H1 (cell line): ENCODE measurements around the gene SNAP47. TPM values are rescaled to one million over a fixed set of nuclear protein-coding genes. Genes with fewer than 3 reads are reported as not detected.

Source experiments
- CTCF ChIA-PET: fragments of 300-600 bp; sonication (Branson Sonifier 250); formaldehyde crosslinking; loops from one replicate; lab custom pipeline; 2021; ENCODE audit not compliant: partially characterized antibody; lab: Charles Lee
- POLR2A ChIA-PET: fragments of 300-600 bp; sonication (Branson Sonifier 250); formaldehyde crosslinking; loops from one replicate; lab custom pipeline; 2021; ENCODE audit warnings: inconsistent platforms; ENCODE audit not compliant: partially characterized antibody; lab: Charles Lee
- DNase-seq, 2 experiments: peaks; one replicate each; pipeline versions ENCODE4 v3.0.0 to v3.0.0-alpha.2; 2010 to 2022; ENCODE audit warnings: low spot score in 2 of 2, low read depth in 1 of 2, mixed read lengths in 1 of 2
- FAIRE-seq: peaks from 2 replicates; lab custom pipeline; 2011; peaks lifted over from hg19 to GRCh38; lab: Jason Lieb, UNC
- H2AFZ ChIP-seq: 2 replicates; pipeline ENCODE4 v1.8.1; 2012; ENCODE audit warnings: low read length, inconsistent platforms
- H2AK5ac ChIP-seq: 2 replicates; pipeline ENCODE4 v1.6.1; 2013; ENCODE audit warnings: low read depth, low read length
- H2BK120ac ChIP-seq: replicated peaks from 2 replicates; pipeline ENCODE3; 2013; ENCODE audit warnings: low read depth, low read length, inconsistent platforms
- H2BK12ac ChIP-seq: 2 replicates; pipeline ENCODE4 v1.6.1; 2013; ENCODE audit warnings: low read depth, low read length
- H2BK15ac ChIP-seq: 2 replicates; pipeline ENCODE4 v1.6.1; 2013; ENCODE audit warnings: low read length
- H2BK20ac ChIP-seq: 2 replicates; pipeline ENCODE4 v1.6.1; 2013; ENCODE audit warnings: low read length
- H2BK5ac ChIP-seq: 2 replicates; pipeline ENCODE4 v1.6.1; 2013; ENCODE audit warnings: low read depth, low read length
- H3K14ac ChIP-seq: 2 replicates; pipeline ENCODE4 v1.6.1; 2013; ENCODE audit warnings: inconsistent platforms; ENCODE audit not compliant: insufficient read length
- H3K18ac ChIP-seq: 2 replicates; pipeline ENCODE4 v1.6.1; 2013; ENCODE audit warnings: low read length; ENCODE audit errors: extremely low read depth
- H3K23ac ChIP-seq: 2 replicates; pipeline ENCODE4 v1.6.1; 2013; ENCODE audit warnings: inconsistent platforms; ENCODE audit not compliant: insufficient read length
- H3K23me2 ChIP-seq: 2 replicates; pipeline ENCODE4 v1.6.1; 2013; ENCODE audit warnings: low read depth, low read length
- H3K27ac ChIP-seq: 2 replicates; pipeline ENCODE4 v1.6.1; 2011; ENCODE audit warnings: low read depth, low read length, inconsistent platforms
- H3K27me3 ChIP-seq, 4 experiments: replicated peaks in 1 of 4; 1 replicate in 1 of 4; 2 replicates in 3 of 4; pipeline versions ENCODE4 v1.6.1 to v1.8.1; 2011 to 2013; ENCODE audit warnings: low read length in 3 of 4, mild to moderate bottlenecking in 3 of 4, inconsistent platforms in 2 of 4, mixed read lengths in 2 of 4, moderate library complexity in 1 of 4; ENCODE audit not compliant: control insufficient read depth in 3 of 4, insufficient read depth in 3 of 4; ENCODE audit errors: extremely low read depth in 1 of 4
- H3K36me3 ChIP-seq, 4 experiments: 2 replicates each; pipeline versions ENCODE4 v1.6.1 to v1.8.1; 2011 to 2013; ENCODE audit warnings: mild to moderate bottlenecking in 4 of 4, low read length in 3 of 4, moderate library complexity in 2 of 4, control low read depth in 1 of 4, inconsistent platforms in 1 of 4; ENCODE audit not compliant: insufficient read depth in 4 of 4, control insufficient read depth in 2 of 4
- H3K4ac ChIP-seq: replicated peaks from 2 replicates; pipeline ENCODE3; 2013; ENCODE audit warnings: low read length, low read depth, mixed read lengths, inconsistent platforms; ENCODE audit not compliant: insufficient read length
- H3K4me1 ChIP-seq, 4 experiments: replicated peaks in 1 of 4; 1 replicate in 1 of 4; 2 replicates in 3 of 4; pipeline versions ENCODE4 v1.6.1 to v1.8.1; 2011 to 2013; ENCODE audit warnings: low read length in 3 of 4, inconsistent platforms in 2 of 4, mixed read lengths in 1 of 4; ENCODE audit not compliant: insufficient read depth in 4 of 4, control insufficient read depth in 3 of 4
- H3K4me2 ChIP-seq, 2 experiments: 2 replicates each; pipeline versions ENCODE4 v1.6.1 to v1.8.1; 2011 to 2013; ENCODE audit warnings: low read depth in 2 of 2, low read length in 2 of 2, control low read depth in 1 of 2, inconsistent platforms in 1 of 2, mild to moderate bottlenecking in 1 of 2; ENCODE audit not compliant: insufficient read depth in 1 of 2
- H3K4me3 ChIP-seq, 4 experiments: fragments of 200-600, 300-600 bp in 1 of 4; sonication (generic), shearing (Covaris generic), sonication (Bioruptor Twin) in 1 of 4; 2 replicates each; pipeline versions ENCODE4 v1.5.1 to v1.8.1; 2011 to 2016; ENCODE audit warnings: low read length in 4 of 4, low read depth in 3 of 4, control low read depth in 2 of 4, inconsistent platforms in 2 of 4, mild to moderate bottlenecking in 2 of 4, mixed read lengths in 1 of 4, moderate library complexity in 1 of 4; ENCODE audit not compliant: insufficient read depth in 2 of 4; ENCODE audit errors: extremely low read depth in 1 of 4
- H3K56ac ChIP-seq: replicated peaks from 2 replicates; pipeline ENCODE3; 2013; ENCODE audit warnings: low read depth, mild to moderate bottlenecking, mixed read lengths, low read length, inconsistent platforms; ENCODE audit not compliant: insufficient read length
- H3K79me1 ChIP-seq: 2 replicates; pipeline ENCODE4 v1.6.1; 2013; ENCODE audit warnings: low read depth, low read length, control low read depth
- H3K79me2 ChIP-seq, 2 experiments: 2 replicates each; pipeline versions ENCODE4 v1.6.1 to v1.8.1; 2012 to 2013; ENCODE audit warnings: low read length in 2 of 2, mild to moderate bottlenecking in 2 of 2, inconsistent platforms in 1 of 2; ENCODE audit not compliant: insufficient read depth in 2 of 2, control insufficient read depth in 1 of 2
- H3K9ac ChIP-seq, 4 experiments: replicated peaks in 1 of 4; 1 replicate in 1 of 4; 2 replicates in 3 of 4; pipeline versions ENCODE4 v1.6.1 to v1.8.1; 2011 to 2013; ENCODE audit warnings: low read depth in 3 of 4, low read length in 3 of 4, control low read depth in 2 of 4, mild to moderate bottlenecking in 2 of 4, moderate library complexity in 2 of 4, inconsistent platforms in 1 of 4; ENCODE audit errors: extremely low read depth in 1 of 4
- H3K9me3 ChIP-seq, 2 experiments: 2 replicates each; pipeline versions ENCODE4 v1.6.1 to v1.8.1; 2012 to 2013; ENCODE audit warnings: mild to moderate bottlenecking in 2 of 2, moderate library complexity in 2 of 2, control low read depth in 1 of 2, inconsistent platforms in 1 of 2, low read depth in 1 of 2, low read length in 1 of 2, mixed read lengths in 1 of 2; ENCODE audit not compliant: insufficient read depth in 2 of 2
- H4K20me1 ChIP-seq, 2 experiments: replicated peaks in 1 of 2; 2 replicates each; pipeline versions ENCODE3 to v1.8.1; 2011 to 2013; ENCODE audit warnings: inconsistent platforms in 2 of 2, low read length in 2 of 2, mild to moderate bottlenecking in 1 of 2; ENCODE audit not compliant: insufficient read depth in 2 of 2, control insufficient read depth in 1 of 2
- H4K5ac ChIP-seq: 2 replicates; pipeline ENCODE4 v1.6.1; 2013; ENCODE audit warnings: low read length, low read depth, mixed read lengths, inconsistent platforms; ENCODE audit not compliant: insufficient read length
- H4K8ac ChIP-seq: 2 replicates; pipeline ENCODE4 v1.8.0; 2013; ENCODE audit warnings: mild to moderate bottlenecking, moderate library complexity, low read length, inconsistent platforms; ENCODE audit not compliant: insufficient read depth; ENCODE audit errors: extremely low read depth
- H4K91ac ChIP-seq: replicated peaks from 2 replicates; pipeline ENCODE3; 2013; ENCODE audit warnings: low read length, mixed read lengths, inconsistent platforms; ENCODE audit not compliant: insufficient read length
- CEBPB ChIP-seq: IDR thresholded peaks from 2 replicates; pipeline ENCODE4 v1.6.1; 2012; ENCODE audit warnings: low read depth, low read length
- E2F6 ChIP-seq: IDR thresholded peaks from 2 replicates; pipeline ENCODE4 v1.6.1; 2012; ENCODE audit warnings: inconsistent platforms
- EP300 ChIP-seq, 2 experiments: IDR thresholded peaks; 1 replicate in 1 of 2; 2 replicates in 1 of 2; pipeline ENCODE4 v1.6.1; 2011 to 2012; ENCODE audit warnings: low read depth in 2 of 2, low read length in 2 of 2, mild to moderate bottlenecking in 2 of 2, borderline replicate concordance in 1 of 2, inconsistent platforms in 1 of 2, moderate library complexity in 1 of 2
- FOSL1 ChIP-seq: IDR thresholded peaks from 2 replicates; pipeline ENCODE4 v1.6.1; 2011; ENCODE audit warnings: mild to moderate bottlenecking, low read depth, low read length, moderate library complexity; ENCODE audit not compliant: insufficient read depth
- HDAC2 ChIP-seq, 2 experiments: fragments of 300-600 bp in 1 of 2; sonication (generic) in 1 of 2; IDR thresholded peaks; 2 replicates each; pipeline ENCODE4 v1.6.1; 2011 to 2012; ENCODE audit warnings: low read depth in 2 of 2, low read length in 2 of 2, mild to moderate bottlenecking in 2 of 2, moderate library complexity in 2 of 2, borderline replicate concordance in 1 of 2, inconsistent platforms in 1 of 2
- MAX ChIP-seq: IDR thresholded peaks from 2 replicates; pipeline ENCODE4 v1.6.1; 2012; ENCODE audit warnings: inconsistent platforms
- NANOG ChIP-seq: IDR thresholded peaks from 2 replicates; pipeline ENCODE4 v1.6.1; 2011; ENCODE audit warnings: low read length, low read depth, mild to moderate bottlenecking, inconsistent platforms; ENCODE audit not compliant: insufficient read depth, poor library complexity, severe bottlenecking
- RNF2 ChIP-seq: fragments of 200-900, 300-1000 bp; sonication (generic); IDR thresholded peaks from 2 replicates; pipeline ENCODE4 v1.7.1; 2016; ENCODE audit warnings: borderline replicate concordance, low read depth, mild to moderate bottlenecking, antibody characterized with exemption, low read length; ENCODE audit not compliant: poor library complexity, severe bottlenecking; ENCODE audit errors: missing control alignments
- SP2 ChIP-seq: IDR thresholded peaks from 2 replicates; pipeline ENCODE4 v1.6.1; 2012; ENCODE audit warnings: mild to moderate bottlenecking, low read length, inconsistent platforms
- SUZ12 ChIP-seq: fragments of 200-600 bp; sonication (generic); IDR thresholded peaks from 2 replicates; pipeline ENCODE4 v1.6.1; 2012; ENCODE audit warnings: mild to moderate bottlenecking, inconsistent platforms, low read length, moderate library complexity, mixed read lengths
- TEAD4 ChIP-seq: IDR thresholded peaks from 2 replicates; pipeline ENCODE4 v1.6.1; 2012; ENCODE audit warnings: low read depth, low read length, inconsistent platforms, mixed read lengths
- WGBS, 2 experiments: shearing (Covaris generic) in 1 of 2; methylation state at CpG; one replicate each; pipeline versions ENCODE4 v1.1.6 to v1.1.7; 2013 to 2015; ENCODE audit warnings: low lambda C conversion rate in 2 of 2, mixed read lengths in 2 of 2, inconsistent platforms in 1 of 2, low coverage in 1 of 2, missing lambda C conversion rate in 1 of 2; ENCODE audit not compliant: insufficient replicate concordance in 2 of 2, insufficient coverage in 1 of 2, insufficient read length in 1 of 2; ENCODE audit errors: extremely low coverage in 1 of 2, missing lambda C conversion rate in 1 of 2; 5-methylcytosine and 5-hydroxymethylcytosine counted together
- polyA plus RNA-seq, 7 experiments: library from polyadenylated mRNA; depleted of rRNA in 3 of 7; stranded (reverse) in 5 of 7; unstranded in 2 of 7; fragments of >200 nt in 5 of 7; fragments of 200-250 nt in 2 of 7; gene quantifications; 1 replicate in 5 of 7; 2 replicates in 1 of 7; 4 replicates in 1 of 7; pipeline versions ENCODE4 v1.2.1 to v1.2.3, GENCODE V29; 2011 to 2013; ENCODE audit warnings: missing spikeins in 2 of 7, mixed read lengths in 2 of 7
- total RNA-seq: library from RNA; stranded (reverse); fragmentation: NEBNext Ultra II Directional; extraction: Animal tissue kit (Norgen Biotek cat#: 25700); gene quantifications from 2 replicates; pipeline ENCODE4 v1.2.1, GENCODE V29; 2021

Gene SNAP47
- total and polyA plus RNA-seq, 2 of the 8 experiments (the other 6 are each of a cell fraction or from before 2014, with no cell fraction given): 37.6 to 42.2 TPM

GRCh38 chr1:227770812-227771211 lies 35.6 kb downstream of the SNAP47 start:
- H3K56ac ChIP-seq: no peak overlapping the region
- no peak for TF ChIP-seq FOSL1
- no peak for TF ChIP-seq SP2
- no peak for TF ChIP-seq HDAC2 (IDR thresholded peaks at IDR 0.05; ENCODE audit: borderline replicate concordance in 1 of 2, low read depth in 2 of 2, low read length in 2 of 2)
- TF ChIP-seq E2F6: no peak
- TF ChIP-seq TEAD4: no peak
- no peak for TF ChIP-seq MAX
- TF ChIP-seq CEBPB: no peak
- no peak for TF ChIP-seq SUZ12
- no peak for TF ChIP-seq NANOG
- no peak for TF ChIP-seq RNF2
- no peak for TF ChIP-seq EP300 (IDR thresholded peaks at IDR 0.05; ENCODE audit: borderline replicate concordance in 1 of 2, low read depth in 2 of 2, low read length in 2 of 2)
- no peak overlapping the region for H3K4me2 ChIP-seq
- peaks cover 10% of the 10 kb centered on the region for H3K79me1 ChIP-seq
- CTCF ChIA-PET: interaction anchor here (0.7 to 1.1 kb wide), 2 partner anchors 175 to 321 kb away, joined by 3 to 4 read pairs; no protein-coding TSS in a partner anchor
- H2BK20ac ChIP-seq: no peak overlapping the region
- no peak overlapping the region for H4K91ac ChIP-seq
- H2AK5ac ChIP-seq: no peak overlapping the region
- no peak overlapping the region for H3K14ac ChIP-seq
- H3K79me2 ChIP-seq: no peaks in the 10 kb centered on the region
- H2BK12ac ChIP-seq: no peak overlapping the region
- H3K23ac ChIP-seq: no peak overlapping the region
- H3K4me1 ChIP-seq: no peaks in the 10 kb centered on the region
- no peaks in the 10 kb centered on the region for H3K23me2 ChIP-seq
- no peak overlapping the region for H3K27ac ChIP-seq
- no peaks in the 10 kb centered on the region for H3K27me3 ChIP-seq
- POLR2A ChIA-PET: no interaction called here
- no peak overlapping the region for H4K8ac ChIP-seq
- H3K9ac ChIP-seq: no peak overlapping the region
- no peak overlapping the region for H2AFZ ChIP-seq
- peaks cover 0 to 25% of the 10 kb centered on the region in 2 experiments for H4K20me1 ChIP-seq
- H3K18ac ChIP-seq: no peak overlapping the region
- no peak for DNase-seq
- no peak overlapping the region for H2BK5ac ChIP-seq
- no peak for FAIRE-seq
- 97% methylated on average over 13 of the region's 13 CpGs; no CpG with 5 or more reads in 1 of the 2 experiments for WGBS, 2 experiments
- H3K9me3 ChIP-seq: no peaks in the 10 kb centered on the region
- no peak overlapping the region for H3K4ac ChIP-seq
- peaks cover 6 to 20% (median 17%) of the 10 kb centered on the region in 4 experiments; a peak in 6 of 8 replicates for H3K36me3 ChIP-seq
- no peak overlapping the region for H2BK120ac ChIP-seq
- H4K5ac ChIP-seq: no peak overlapping the region
- H2BK15ac ChIP-seq: no peak overlapping the region
- no peak overlapping the region for H3K4me3 ChIP-seq
